NCI-H226 (cell line): ENCODE results near the gene ZNF672.

ENCODE experiments used
- DNase-seq: peaks from one replicate; pipeline ENCODE4 v3.0.0-alpha.2; 2015

Gene ZNF672

DNA sequence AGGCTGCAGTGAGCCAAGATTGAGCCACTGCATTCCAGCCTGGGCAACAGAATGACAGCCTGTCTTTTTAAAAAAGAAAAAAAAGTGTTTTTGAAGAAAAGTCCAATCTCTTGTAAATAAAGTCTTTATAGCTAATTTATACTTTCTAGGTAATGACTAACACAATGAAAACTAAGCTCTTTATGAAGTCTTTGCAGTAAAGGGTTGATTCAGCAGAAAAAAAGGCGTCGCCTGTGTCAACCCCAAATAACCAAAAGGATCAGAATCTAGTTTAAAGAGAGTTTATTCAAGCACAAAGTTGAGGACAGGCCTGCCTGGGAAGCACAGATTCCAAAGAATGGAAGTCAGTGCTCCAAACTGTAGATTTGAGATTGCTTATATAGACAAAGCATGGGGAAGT, 53.7 kb downstream of the ZNF672 start:
- DNase-seq: no peak

DNA sequence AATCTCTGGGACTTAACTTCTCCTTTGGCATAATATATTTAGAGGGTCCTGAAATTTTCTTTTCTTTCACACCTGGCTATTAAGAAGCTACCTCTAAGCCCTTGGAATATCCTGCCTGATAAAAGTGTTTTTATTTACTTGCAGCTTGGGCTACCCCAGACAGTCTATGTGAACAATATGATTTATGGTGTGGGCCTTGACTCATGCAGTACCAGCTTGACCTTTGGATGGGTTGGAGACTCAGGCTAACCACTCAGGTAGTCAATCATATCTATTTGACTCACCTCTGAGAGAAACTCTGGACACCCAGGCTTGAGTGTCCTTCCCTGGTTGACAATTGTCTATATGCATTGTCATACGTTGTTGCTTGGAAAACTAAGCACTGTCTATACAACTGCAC, 54.6 kb downstream of the ZNF672 start:
- DNase-seq: no peak

- DNase-seq: no peak
Measured at GRCh38 chr1:248894837-248895236, 56.8 kb downstream of the ZNF672 start.

DNA sequence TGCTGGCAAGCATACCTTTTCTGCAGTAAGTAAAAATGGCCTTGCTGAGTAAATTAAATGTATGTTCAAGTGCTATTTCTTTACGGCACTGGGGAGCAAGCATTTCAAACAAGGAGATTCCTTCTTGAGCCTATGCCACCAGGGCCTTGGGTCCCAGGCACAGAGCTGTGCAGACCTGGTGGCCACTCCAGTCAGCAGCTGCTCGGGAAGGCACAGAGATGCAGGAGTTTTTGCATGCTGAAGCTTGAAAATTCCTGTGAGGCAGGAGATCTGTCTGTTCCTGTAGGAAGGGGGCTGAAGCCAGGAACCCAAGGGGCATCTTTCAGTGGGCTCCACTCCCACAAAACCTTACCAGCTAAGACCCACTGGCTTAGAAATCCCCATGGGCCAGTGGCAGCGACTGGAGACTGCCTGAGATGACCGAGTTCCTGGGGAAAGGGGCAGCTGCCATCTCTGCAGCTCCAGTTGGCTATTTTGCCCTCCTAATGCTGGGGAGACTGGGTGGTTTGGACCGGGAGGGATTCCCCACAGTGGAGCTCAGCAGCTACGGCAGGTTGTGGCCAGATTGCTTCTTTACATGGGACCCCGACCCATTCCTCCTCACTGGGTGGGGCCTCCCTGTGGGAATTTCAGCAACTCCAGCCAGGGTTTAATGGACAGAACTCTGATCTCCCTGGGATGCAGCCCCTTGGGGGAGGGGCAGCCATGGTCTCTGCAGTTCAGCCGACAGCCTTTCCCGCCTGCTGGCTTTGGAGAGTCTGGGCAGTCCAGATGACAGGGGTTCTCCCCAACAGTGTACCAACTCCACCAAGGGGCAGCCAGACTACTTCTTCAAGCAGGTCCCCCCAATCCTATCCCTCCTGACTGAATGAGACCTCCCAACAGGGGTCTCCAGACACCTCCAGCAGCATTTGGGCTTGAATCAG, 59.7 kb downstream of the ZNF672 start:
- DNase-seq: no peak
